Muscle of leg (tissue), 11 donors: ENCODE results near the gene POLR2H. TPM values are rescaled to one million over a fixed set of nuclear protein-coding genes. Genes with fewer than 3 reads are reported as not detected.
"Not testable (repeated sequence)": the region's sequence is repeated elsewhere in the genome, so short reads cannot be mapped to it uniquely, and the experiment has no call there.

Experiments used
- DNase-seq: peaks from one replicate; pipeline ENCODE4 v3.0.0; 2013
- H3K27ac ChIP-seq: one replicate; pipeline ENCODE4 v1.5.1; 2013; ENCODE audit warnings: mild to moderate bottlenecking, low read length, control low read depth
- H3K27me3 ChIP-seq: one replicate; pipeline ENCODE4 v1.6.1; 2013; ENCODE audit warnings: low read length; ENCODE audit not compliant: control insufficient read depth, insufficient read depth
- H3K36me3 ChIP-seq: one replicate; pipeline ENCODE4 v1.6.1; 2013; ENCODE audit warnings: low read length; ENCODE audit not compliant: control insufficient read depth, insufficient read depth
- H3K4me1 ChIP-seq: one replicate; pipeline ENCODE4 v1.6.1; 2013; ENCODE audit warnings: low read length; ENCODE audit not compliant: control insufficient read depth, insufficient read depth
- H3K4me3 ChIP-seq: one replicate; pipeline ENCODE4 v1.5.1; 2013; ENCODE audit warnings: low read length, control low read depth
- H3K9me3 ChIP-seq: replicated peaks from 2 replicates; pipeline ENCODE4 v1.6.1; 2013; ENCODE audit warnings: low read depth, low read length; ENCODE audit not compliant: control insufficient read depth
- WGBS: methylation state at CpG from one replicate; pipeline ENCODE4 v1.1.5; 2013; ENCODE audit warnings: missing lambda C conversion rate; ENCODE audit not compliant: insufficient coverage; 5-methylcytosine and 5-hydroxymethylcytosine counted together
- polyA plus RNA-seq, 8 donors: library from polyadenylated mRNA; unstranded; fragments of 120-200 nt; gene quantifications; one replicate each; pipeline versions ENCODE4 v1.2.1 to v1.2.3, GENCODE V29; 2013; ENCODE audit warnings: inconsistent platforms in 1 of 8, low replicate concordance in 1 of 8; ENCODE audit not compliant: insufficient read length in 8 of 8, insufficient read depth in 1 of 8
- total RNA-seq: library from RNA; stranded (reverse); fragments of 120-200 nt; gene quantifications from one replicate; pipeline ENCODE4 v1.2.4, GENCODE V29; 2013

POLR2H gene
- total and polyA plus RNA-seq, 9 donors = 39.9 to 55.0 (median 49.3) TPM

- Histone ChIP-seq H3K4me1 (peaks cover 39% of the 10 kb centered on the region), H3K27me3 (no peaks in the 10 kb centered on the region), H3K4me3 (peak overlapping the region; percentile 81), H3K36me3 (peaks cover 49% of the 10 kb centered on the region), H3K9me3 (no peaks in the 10 kb centered on the region), H3K27ac (peak overlapping the region; percentile 96)
- 22% methylated on average over 1 of the region's 4 CpGs for WGBS
- DNase-seq = no peak
Observed at GRCh38 chr3:184335291-184335660, 26.2 kb upstream of the POLR2H start.

GRCh38 chr3:184335661-184336546 is 25.6 kb upstream of the POLR2H start:
- DNase-seq = peak; percentile 90
- peak overlapping the region; percentile 81 for H3K4me3 ChIP-seq
- no peaks in the 10 kb centered on the region for H3K9me3 ChIP-seq
- no peaks in the 10 kb centered on the region for H3K27me3 ChIP-seq
- peaks cover 47% of the 10 kb centered on the region for H3K36me3 ChIP-seq
- peaks cover 39% of the 10 kb centered on the region for H3K4me1 ChIP-seq
- WGBS = under 1% methylated on average over 60 of the region's 77 CpGs
- H3K27ac ChIP-seq = peak overlapping the region; percentile 96

GRCh38 chr3:184336547-184337398 is 24.7 kb upstream of the POLR2H start:
- Histone ChIP-seq H3K4me1 (peaks cover 39% of the 10 kb centered on the region), H3K36me3 (peaks cover 42% of the 10 kb centered on the region), H3K27ac (peak overlapping the region; percentile 96), H3K4me3 (peak overlapping the region; percentile 81), H3K27me3 (no peaks in the 10 kb centered on the region), H3K9me3 (no peaks in the 10 kb centered on the region)
- DNase-seq = peak; percentile 90
- WGBS = 7% methylated on average over 8 of the region's 17 CpGs

- H3K4me3 ChIP-seq = peak within 1 kb of the TSS; percentile 81
- peak; percentile 94 for DNase-seq
- peaks cover 39% of the 10 kb centered on the region for H3K4me1 ChIP-seq
- no peaks in the 10 kb centered on the region for H3K27me3 ChIP-seq
- WGBS = 30% methylated on average over 6 of the region's 6 CpGs
- H3K36me3 ChIP-seq = peaks cover 39% of the 10 kb centered on the region
- H3K9me3 ChIP-seq = no peaks in the 10 kb centered on the region
- H3K27ac ChIP-seq = peak within 1 kb of the TSS; percentile 96
Observed at GRCh38 chr3:184337399-184337714, 24.2 kb upstream of the POLR2H start, which contains the start of gene FAM131A. FAM131A (plus strand) TSS chr3:184337600; CDS start chr3:184337631, 31 bp downstream.

- Histone ChIP-seq H3K4me3 (peak overlapping the region; percentile 16), H3K36me3 (peaks cover 39% of the 10 kb centered on the region), H3K27me3 (no peaks in the 10 kb centered on the region), H3K27ac (peak overlapping the region; percentile 96), H3K4me1 (peaks cover 39% of the 10 kb centered on the region), H3K9me3 (no peaks in the 10 kb centered on the region)
- DNase-seq = peak; percentile 25
- WGBS = 53% methylated on average over 4 of the region's 7 CpGs
Observed at GRCh38 chr3:184337981-184338380, 23.5 kb upstream of the POLR2H start.

GRCh38 chr3:184338511-184338945 is 23.0 kb upstream of the POLR2H start:
- Histone ChIP-seq H3K9me3 (no peaks in the 10 kb centered on the region), H3K27ac (peak overlapping the region; percentile 96), H3K27me3 (no peaks in the 10 kb centered on the region), H3K4me1 (peaks cover 42% of the 10 kb centered on the region), H3K36me3 (peaks cover 39% of the 10 kb centered on the region), H3K4me3 (peak overlapping the region; percentile 20)
- peak; percentile 93 for DNase-seq
- WGBS = 8% methylated on average over 37 of the region's 37 CpGs

GRCh38 chr3:184339001-184339400 is 22.5 kb upstream of the POLR2H start:
- Histone ChIP-seq H3K4me1 (peaks cover 42% of the 10 kb centered on the region), H3K4me3 (peak overlapping the region; percentile 20), H3K9me3 (no peaks in the 10 kb centered on the region), H3K27me3 (no peaks in the 10 kb centered on the region), H3K27ac (peak overlapping the region; percentile 78), H3K36me3 (peaks cover 37% of the 10 kb centered on the region)
- no peak for DNase-seq
- WGBS = 24% methylated on average over 8 of the region's 8 CpGs

GRCh38 chr3:184339451-184340135 is 21.9 kb upstream of the POLR2H start:
- not testable (repeated sequence) for H3K4me3 ChIP-seq, H3K27ac ChIP-seq, DNase-seq, H3K27me3 ChIP-seq, H3K9me3 ChIP-seq
- 92% methylated on average over 14 of the region's 19 CpGs for WGBS
- peaks cover 34% of the 10 kb centered on the region for H3K36me3 ChIP-seq
- H3K4me1 ChIP-seq = peaks cover 42% of the 10 kb centered on the region

GRCh38 chr3:184341925-184342324 is 19.6 kb upstream of the POLR2H start:
- Histone ChIP-seq H3K27ac (no peak overlapping the region), H3K4me3 (no peak overlapping the region), H3K9me3 (no peaks in the 10 kb centered on the region), H3K4me1 (peaks cover 36% of the 10 kb centered on the region), H3K27me3 (no peaks in the 10 kb centered on the region), H3K36me3 (peaks cover 35% of the 10 kb centered on the region)
- WGBS = 73% methylated on average over 4 of the region's 7 CpGs
- no peak for DNase-seq
